ENCODE results near the gene RALGAPA1.
A peak's percentile ranks its signal among the peaks of the same experiment; 100 is the strongest.
"Not testable (repeated sequence)": the region's sequence is repeated elsewhere in the genome, so short reads cannot be mapped to it uniquely, and the experiment has no call there.

RALGAPA1 gene

GRCh38 chr14:35626947-35627346 lies 182.1 kb downstream of the RALGAPA1 start:
- DNase-seq (ENCODE audit: low spot score) = not testable (repeated sequence)

DNA sequence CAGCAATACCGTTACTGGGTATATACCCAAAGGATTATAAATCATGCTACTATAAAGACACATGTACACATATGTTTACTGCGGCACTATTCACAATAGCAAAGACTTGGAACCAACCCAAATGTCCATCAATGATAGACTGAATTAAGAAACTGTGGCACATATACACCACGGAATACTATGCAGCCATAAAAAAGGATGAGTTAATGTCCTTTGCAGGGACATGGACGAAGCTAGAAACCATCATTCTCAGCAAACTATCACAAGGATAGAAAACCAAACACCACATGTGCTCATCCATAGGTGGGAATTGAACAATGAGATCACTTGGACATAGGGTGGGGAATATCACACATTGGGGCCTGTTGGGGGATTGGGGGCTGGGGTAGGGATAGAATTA lies 187.1 kb downstream of the RALGAPA1 start:
- not testable (repeated sequence) for DNase-seq (ENCODE audit: low spot score)

DNA sequence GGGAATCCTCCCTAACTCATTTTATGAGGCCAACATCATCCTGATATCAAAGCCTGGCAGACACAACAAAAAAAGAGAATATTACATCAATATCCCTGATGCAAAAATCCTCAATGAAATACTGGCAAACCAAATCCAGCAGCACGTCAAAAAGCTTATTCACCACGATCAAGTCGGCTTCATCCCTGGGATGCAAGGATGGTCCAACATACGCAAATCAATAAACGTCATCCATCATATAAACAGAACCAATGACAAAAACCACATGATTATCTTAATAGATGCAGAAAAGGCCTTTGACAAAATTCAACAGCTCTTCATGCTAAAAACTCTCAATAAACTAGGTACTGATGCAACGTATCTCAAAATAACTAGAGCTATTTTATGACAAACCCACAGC lies 189.1 kb downstream of the RALGAPA1 start:
- DNase-seq (ENCODE audit: low spot score) = not testable (repeated sequence)

GRCh38 chr14:35619461-35619860 lies 189.6 kb downstream of the RALGAPA1 start:
- DNase-seq (ENCODE audit: low spot score) = not testable (repeated sequence)

GRCh38 chr14:35617500-35617899 lies 191.6 kb downstream of the RALGAPA1 start:
- no peak for DNase-seq (ENCODE audit: low spot score)

DNA sequence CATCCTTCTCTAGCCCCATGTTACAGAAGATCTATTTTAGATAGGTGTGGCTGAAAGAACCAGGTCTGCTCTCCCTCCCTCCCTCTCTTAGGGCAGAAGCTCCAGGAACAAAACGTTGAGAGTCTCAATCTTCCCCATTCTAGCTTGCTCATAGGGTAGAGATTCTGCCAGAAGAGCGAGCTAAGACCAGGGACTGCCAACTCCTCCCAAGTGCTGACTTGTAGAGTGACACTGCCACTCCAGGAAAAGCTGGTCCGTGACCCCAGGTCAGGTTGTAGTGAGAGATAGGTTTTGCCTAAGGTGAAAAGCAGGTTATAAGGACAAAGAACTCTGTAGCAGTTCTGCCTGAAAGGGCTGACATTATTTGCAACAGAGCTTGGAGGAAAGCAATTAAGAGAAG lies 201.7 kb downstream of the RALGAPA1 start:
- no peak for DNase-seq (ENCODE audit: low spot score)

DNA sequence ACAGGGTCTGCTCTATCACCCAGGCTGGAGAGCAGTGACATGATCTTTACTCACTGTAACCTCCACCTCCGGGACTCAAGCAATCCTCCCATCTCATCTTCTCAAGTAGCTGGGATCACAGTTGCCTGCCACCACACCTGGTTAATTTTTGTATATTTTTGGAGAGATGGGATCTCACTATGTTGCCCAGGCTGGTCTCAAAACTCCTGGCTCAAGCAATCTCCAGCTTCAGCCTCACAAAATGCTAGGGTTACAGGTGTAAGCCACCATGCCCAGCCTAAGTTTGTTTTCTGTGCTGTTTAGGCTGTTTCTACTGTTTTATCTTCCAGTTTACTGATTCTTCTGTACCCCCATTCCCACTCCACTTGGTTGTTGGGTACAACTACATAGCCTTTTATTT lies 208.8 kb downstream of the RALGAPA1 start:
- DNase-seq (ENCODE audit: low spot score) = no peak

DNA sequence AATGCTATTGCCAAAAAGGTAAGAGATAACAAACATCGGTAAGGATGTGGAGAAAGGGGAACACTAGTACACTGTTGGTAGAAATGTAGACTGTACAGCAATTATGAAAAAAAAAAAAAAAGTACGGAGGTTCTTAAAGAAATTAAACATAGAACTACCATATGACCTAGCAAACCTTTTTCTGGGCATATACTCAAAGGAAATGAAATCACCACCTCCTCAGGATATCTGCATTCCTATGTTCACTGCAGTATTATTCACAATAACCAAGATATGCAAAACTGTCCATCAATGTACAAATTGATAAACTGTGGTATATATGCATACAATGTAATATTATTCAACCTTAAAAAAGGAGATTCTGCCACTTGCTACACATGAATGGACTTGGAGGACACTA lies 214.5 kb downstream of the RALGAPA1 start:
- DNase-seq (ENCODE audit: low spot score) = no peak

GRCh38 chr14:35587373-35587772 lies 221.7 kb downstream of the RALGAPA1 start:
- not testable (repeated sequence) for DNase-seq (ENCODE audit: low spot score)

DNA sequence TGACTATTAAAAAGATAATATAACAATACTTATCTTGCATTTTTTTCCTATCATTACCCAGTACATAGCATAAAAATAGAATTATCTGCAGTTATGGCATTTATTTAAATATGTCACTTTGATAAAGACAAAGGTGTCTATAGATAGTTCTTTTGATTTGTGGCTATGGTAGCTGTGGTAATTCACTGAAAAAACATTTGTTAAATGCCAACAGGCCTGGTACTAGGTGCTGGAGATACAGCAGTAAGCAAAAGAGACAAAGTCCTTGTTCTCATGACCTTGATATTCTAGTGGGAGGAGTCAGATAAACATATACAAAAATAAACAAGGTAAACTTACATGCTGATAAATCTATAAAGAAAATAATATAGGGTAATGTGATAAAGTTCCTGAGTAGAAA lies 230.5 kb downstream of the RALGAPA1 start:
- DNase-seq (ENCODE audit: low spot score) = no peak

DNA sequence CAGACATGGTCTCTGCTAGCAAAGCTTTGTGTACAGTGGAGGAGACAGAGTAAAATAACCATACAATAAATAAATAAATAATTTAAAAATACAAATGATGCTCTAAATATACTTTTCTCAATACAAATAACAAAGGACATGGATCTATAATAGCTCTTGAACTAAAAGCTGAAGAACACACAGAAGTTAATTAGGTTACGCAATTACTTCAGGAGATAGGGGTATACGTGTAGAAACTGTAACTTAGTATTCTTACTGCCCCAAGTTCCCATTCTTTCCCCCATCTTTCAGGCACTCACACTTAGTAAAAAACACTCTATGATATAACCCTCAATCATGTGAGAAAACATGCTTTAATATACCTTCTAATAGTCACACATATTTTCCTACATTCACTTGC lies 231.0 kb downstream of the RALGAPA1 start:
- no peak for DNase-seq (ENCODE audit: low spot score)

DNA sequence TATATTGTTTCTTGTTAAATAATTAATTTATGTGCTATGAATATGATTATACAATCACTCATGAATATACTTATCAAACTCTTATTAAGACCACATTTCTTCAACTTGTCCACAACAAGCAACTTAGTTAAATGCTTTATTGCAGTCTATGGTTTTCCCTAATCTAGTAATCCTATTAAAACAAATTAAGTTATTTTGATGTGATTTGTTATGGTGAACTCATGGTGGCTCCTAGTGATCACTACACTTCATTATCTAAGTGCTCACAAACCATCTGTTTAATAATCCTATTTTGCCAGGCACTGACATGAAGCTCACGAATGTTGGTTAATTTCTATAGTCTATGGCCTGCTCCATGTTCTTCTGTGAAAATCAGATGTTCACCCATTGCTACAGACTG lies 232.2 kb downstream of the RALGAPA1 start:
- DNase-seq (ENCODE audit: low spot score) = no peak

GRCh38 chr14:35576260-35576659 lies 232.8 kb downstream of the RALGAPA1 start:
- DNase-seq (ENCODE audit: low spot score) = no peak

GRCh38 chr14:35573911-35574310 lies 235.2 kb downstream of the RALGAPA1 start:
- DNase-seq (ENCODE audit: low spot score) = no peak

- DNase-seq (ENCODE audit: low spot score) = no peak
Measured at GRCh38 chr14:35571598-35571997, 237.5 kb downstream of the RALGAPA1 start.

DNA sequence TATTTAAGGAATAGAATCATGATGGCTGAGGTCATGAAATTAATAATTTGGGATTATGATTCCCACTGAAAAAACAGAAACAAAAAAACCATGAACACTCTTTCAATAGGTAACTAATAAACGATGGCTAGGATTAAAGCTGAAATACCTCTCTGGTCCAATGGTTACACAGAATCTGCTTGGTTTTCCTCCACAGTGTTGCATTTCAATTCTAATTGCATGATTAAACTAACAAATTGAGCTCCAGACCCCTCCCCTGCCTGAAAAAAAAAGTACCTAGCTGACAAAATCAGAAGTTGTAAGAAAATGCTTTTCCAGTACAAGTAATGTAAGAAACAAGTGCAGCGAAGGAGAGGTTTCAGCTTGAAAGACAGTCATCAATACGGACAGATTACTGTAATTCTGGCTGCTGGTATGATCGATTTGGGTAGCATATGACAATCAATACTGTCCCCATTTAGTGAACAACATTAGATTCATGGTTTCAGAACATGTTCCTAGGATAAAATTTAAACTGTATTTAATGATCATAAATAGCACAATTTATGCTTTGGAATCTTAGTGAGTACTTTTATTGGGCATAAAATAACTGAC lies 243.1 kb downstream of the RALGAPA1 start:
- no peak for DNase-seq (ENCODE audit: low spot score)

- no peak for DNase-seq (ENCODE audit: low spot score)
Measured at GRCh38 chr14:35558680-35559079, 250.4 kb downstream of the RALGAPA1 start.

DNA sequence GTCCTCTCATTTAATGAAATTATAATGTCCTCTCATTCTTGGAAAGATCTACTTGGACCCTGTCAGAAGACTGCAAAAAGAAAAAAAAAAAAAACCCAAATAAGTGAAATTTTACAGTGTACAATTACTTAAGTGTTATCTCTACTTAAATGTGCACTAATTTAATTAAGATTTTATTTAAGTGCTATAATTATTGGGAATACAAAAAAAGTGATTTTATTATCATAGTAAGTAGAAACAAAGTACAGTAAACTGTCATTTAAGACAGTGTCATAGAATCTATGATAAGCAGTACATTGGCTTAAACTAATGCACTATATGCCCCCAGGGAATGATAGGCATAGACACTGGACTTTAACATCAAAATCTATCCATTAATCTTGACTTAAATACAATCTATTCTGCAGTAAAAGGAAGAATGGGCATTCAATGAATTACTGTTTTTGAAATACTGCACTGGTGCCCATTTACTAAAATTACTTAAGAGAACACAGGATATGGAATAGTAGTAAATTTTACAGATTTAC lies 251.8 kb downstream of the RALGAPA1 start:
- DNase-seq (ENCODE audit: low spot score) = no peak

GRCh38 chr14:35556548-35556947 lies 252.5 kb downstream of the RALGAPA1 start:
- DNase-seq (ENCODE audit: low spot score) = no peak

GRCh38 chr14:35553808-35554207 lies 255.3 kb downstream of the RALGAPA1 start:
- peak; percentile 15 for DNase-seq (ENCODE audit: low spot score)

- no peak for DNase-seq (ENCODE audit: low spot score)
Measured at GRCh38 chr14:35551081-35551480, 258.0 kb downstream of the RALGAPA1 start.

DNA sequence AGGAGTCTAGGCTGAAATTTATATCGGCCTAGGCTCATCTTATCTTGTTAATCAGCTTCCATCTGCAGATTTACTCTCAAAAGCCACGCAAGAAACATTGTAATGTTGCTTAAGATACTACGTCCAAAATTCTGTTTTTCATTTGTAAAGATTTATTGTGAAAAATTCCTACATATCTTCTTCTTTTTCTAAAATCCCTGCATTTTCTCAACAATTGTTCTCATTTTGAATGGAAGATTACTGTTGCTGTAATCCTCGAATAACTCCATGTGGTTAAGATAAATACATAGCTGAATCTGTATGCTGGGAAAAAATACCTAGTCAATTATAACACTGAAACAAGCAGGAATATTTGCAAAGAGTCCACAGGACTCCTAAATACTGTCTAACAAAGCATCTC lies 259.5 kb downstream of the RALGAPA1 start:
- DNase-seq (ENCODE audit: low spot score) = no peak

GRCh38 chr14:35543006-35543405 lies 266.1 kb downstream of the RALGAPA1 start:
- DNase-seq (ENCODE audit: low spot score) = no peak

DNA sequence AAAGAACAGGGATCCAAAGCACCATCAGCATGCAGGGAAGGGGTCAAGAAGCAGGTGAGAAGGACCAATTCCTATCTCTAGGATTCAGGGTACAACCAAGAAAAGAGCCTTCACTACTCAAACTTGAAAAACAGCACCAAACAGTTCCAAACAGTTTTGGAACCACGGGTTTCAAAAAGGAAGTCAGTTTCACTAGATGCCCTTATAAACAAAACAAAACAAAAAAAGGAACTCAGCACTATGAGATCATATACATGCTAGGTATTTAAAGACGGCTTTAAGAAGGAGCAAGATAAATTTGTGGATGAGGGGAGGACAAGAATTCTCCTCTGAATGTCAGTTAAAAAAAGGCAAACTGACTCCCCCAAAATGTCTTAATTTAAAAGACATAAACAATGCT lies 269.1 kb downstream of the RALGAPA1 start:
- DNase-seq (ENCODE audit: low spot score) = no peak
